Ovary (tissue), 3 donors: ENCODE data around the gene PRAME.

Experiments used
- CTCF ChIP-seq, 3 donors: fragments of 450-650 bp in 2 of 3; fragments of 200-600 bp in 1 of 3; IDR thresholded peaks; one replicate each; pipeline versions ENCODE4 v1.5.1 to v1.8.0; 2016 to 2022; ENCODE audit warnings: antibody characterized with exemption in 3 of 3, mild to moderate bottlenecking in 1 of 3
- EP300 ChIP-seq: sonication (generic); formaldehyde crosslinking; IDR thresholded peaks from one replicate; pipeline ENCODE4 v1.6.1; 2017; ENCODE audit warnings: antibody characterized with exemption
- POLR2A ChIP-seq: fragments of 450-650 bp; IDR thresholded peaks from one replicate; pipeline ENCODE4 v1.6.1; 2017; ENCODE audit warnings: antibody characterized with exemption, mild to moderate bottlenecking, moderate library complexity
- donor health status: DM: no; HTN: no; CAD: no.

- TF ChIP-seq CTCF (IDR thresholded peaks at IDR 0.05) = no peak
- TF ChIP-seq POLR2A = no peak
- TF ChIP-seq EP300 = no peak
Measured at GRCh38 chr22:22519591-22519990, 39.5 kb downstream of the PRAME start.
